NCI-H510A (cell line): ENCODE data around the gene GAPVD1.
"Not testable (repeated sequence)": the region's sequence is repeated elsewhere in the genome, so short reads cannot be mapped to it uniquely, and the experiment has no call there.

Experiments
- DNase-seq: peaks from one replicate; lab custom pipeline; 2025; lab: John Stamatoyannopoulos, UW

The GAPVD1 gene

GRCh38 chr9:125304273-125304672 is 42.6 kb downstream of the GAPVD1 start:
- no peak for DNase-seq

GRCh38 chr9:125312411-125312810 is 50.8 kb downstream of the GAPVD1 start:
- DNase-seq: no peak

GRCh38 chr9:125316359-125316758 is 54.7 kb downstream of the GAPVD1 start:
- DNase-seq: not testable (repeated sequence)

GRCh38 chr9:125317704-125318103 is 56.1 kb downstream of the GAPVD1 start:
- no peak for DNase-seq

GRCh38 chr9:125321496-125321895 is 59.9 kb downstream of the GAPVD1 start:
- DNase-seq: no peak

GRCh38 chr9:125323615-125324014 is 62.0 kb downstream of the GAPVD1 start:
- DNase-seq: no peak

- DNase-seq: no peak
Measured at GRCh38 chr9:125325826-125326225, 64.2 kb downstream of the GAPVD1 start.

GRCh38 chr9:125329978-125330377 is 68.4 kb downstream of the GAPVD1 start:
- DNase-seq: no peak

- no peak for DNase-seq
Measured at GRCh38 chr9:125330587-125330986, 69.0 kb downstream of the GAPVD1 start.

- DNase-seq: no peak
Measured at GRCh38 chr9:125332527-125332926, 70.9 kb downstream of the GAPVD1 start.

GRCh38 chr9:125337236-125337635 is 75.6 kb downstream of the GAPVD1 start:
- no peak for DNase-seq

- DNase-seq: no peak
Measured at GRCh38 chr9:125338929-125339328, 77.3 kb downstream of the GAPVD1 start.

GRCh38 chr9:125341566-125341965 is 79.9 kb downstream of the GAPVD1 start:
- DNase-seq: no peak

GRCh38 chr9:125343518-125344275 is 82.1 kb downstream of the GAPVD1 start:
- peak; percentile 26 for DNase-seq

- DNase-seq: no peak
Measured at GRCh38 chr9:125346080-125346732, 84.6 kb downstream of the GAPVD1 start.

- no peak for DNase-seq
Measured at GRCh38 chr9:125355601-125356000, 94.0 kb downstream of the GAPVD1 start.

GRCh38 chr9:125356032-125356431 is 94.4 kb downstream of the GAPVD1 start:
- no peak for DNase-seq

- no peak for DNase-seq
Measured at GRCh38 chr9:125359011-125359410, 97.4 kb downstream of the GAPVD1 start.

- no peak for DNase-seq
Measured at GRCh38 chr9:125360601-125361000, 99.0 kb downstream of the GAPVD1 start.

GRCh38 chr9:125361837-125362531 is 100.4 kb downstream of the GAPVD1 start:
- no peak for DNase-seq

- DNase-seq: no peak
Measured at GRCh38 chr9:125366676-125367075, 105.0 kb downstream of the GAPVD1 start.

GRCh38 chr9:125370786-125371185 is 109.2 kb downstream of the GAPVD1 start:
- DNase-seq: no peak
